Uterus (tissue), 2 donors: ENCODE data around the gene WDR76.

Source experiments
- POLR2A ChIP-seq, 2 donors: fragments of 450-650 bp; IDR thresholded peaks; one replicate each; pipeline ENCODE4 v1.6.1; 2016; ENCODE audit warnings: antibody characterized with exemption in 2 of 2, mild to moderate bottlenecking in 1 of 2, moderate library complexity in 1 of 2
- TF ChIP-seq, protein P1 (sequence below), 4 experiments: fragments of 200-600 bp in 2 of 4; fragments of 450-650 bp in 2 of 4; sonication (generic) in 2 of 4; IDR thresholded peaks; one replicate each; pipeline ENCODE4 v1.5.1; 2016 to 2019; ENCODE audit warnings: antibody characterized with exemption in 4 of 4, mild to moderate bottlenecking in 2 of 4, moderate library complexity in 1 of 4

DNA sequence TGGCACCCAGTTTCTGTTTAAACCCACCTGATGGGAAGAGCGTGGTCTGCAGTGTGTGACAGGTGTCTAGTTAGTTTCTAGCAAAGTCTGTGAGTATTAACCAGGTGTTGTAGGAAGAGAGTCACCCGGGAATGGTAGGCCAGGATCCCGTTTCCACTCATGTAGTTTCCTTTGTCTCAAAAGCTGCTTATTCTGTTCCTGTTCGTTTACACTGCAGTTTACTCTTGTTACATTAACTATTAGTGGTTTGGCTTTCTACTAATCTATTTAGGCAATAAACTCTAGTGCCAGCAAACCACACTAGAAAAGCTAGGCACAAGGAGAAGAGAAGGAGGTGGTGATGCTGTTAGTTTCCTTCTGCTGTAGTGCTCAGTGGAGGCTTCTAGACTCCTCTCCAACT, 32.7 kb downstream of the WDR76 start:
- TF ChIP-seq, protein P1, sequence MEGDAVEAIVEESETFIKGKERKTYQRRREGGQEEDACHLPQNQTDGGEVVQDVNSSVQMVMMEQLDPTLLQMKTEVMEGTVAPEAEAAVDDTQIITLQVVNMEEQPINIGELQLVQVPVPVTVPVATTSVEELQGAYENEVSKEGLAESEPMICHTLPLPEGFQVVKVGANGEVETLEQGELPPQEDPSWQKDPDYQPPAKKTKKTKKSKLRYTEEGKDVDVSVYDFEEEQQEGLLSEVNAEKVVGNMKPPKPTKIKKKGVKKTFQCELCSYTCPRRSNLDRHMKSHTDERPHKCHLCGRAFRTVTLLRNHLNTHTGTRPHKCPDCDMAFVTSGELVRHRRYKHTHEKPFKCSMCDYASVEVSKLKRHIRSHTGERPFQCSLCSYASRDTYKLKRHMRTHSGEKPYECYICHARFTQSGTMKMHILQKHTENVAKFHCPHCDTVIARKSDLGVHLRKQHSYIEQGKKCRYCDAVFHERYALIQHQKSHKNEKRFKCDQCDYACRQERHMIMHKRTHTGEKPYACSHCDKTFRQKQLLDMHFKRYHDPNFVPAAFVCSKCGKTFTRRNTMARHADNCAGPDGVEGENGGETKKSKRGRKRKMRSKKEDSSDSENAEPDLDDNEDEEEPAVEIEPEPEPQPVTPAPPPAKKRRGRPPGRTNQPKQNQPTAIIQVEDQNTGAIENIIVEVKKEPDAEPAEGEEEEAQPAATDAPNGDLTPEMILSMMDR (IDR thresholded peaks at IDR 0.05) = no peak
- no peak for TF ChIP-seq POLR2A (IDR thresholded peaks at IDR 0.05)
